Subcutaneous abdominal adipose tissue (tissue), 5 donors: ENCODE results near the gene BTAF1.

ENCODE experiments used
- H3K27ac ChIP-seq: one replicate; pipeline ENCODE4 v1.7.0; 2013; ENCODE audit warnings: low read depth, mild to moderate bottlenecking, inconsistent platforms, low read length, moderate library complexity
- H3K27me3 ChIP-seq, 5 donors: one replicate each; pipeline ENCODE4 v1.7.0; 2013; ENCODE audit warnings: low read length in 5 of 5, inconsistent platforms in 1 of 5; ENCODE audit not compliant: control insufficient read depth in 5 of 5, insufficient read depth in 4 of 5
- H3K36me3 ChIP-seq, 5 donors: one replicate each; pipeline ENCODE4 v1.7.0; 2013; ENCODE audit warnings: low read length in 5 of 5; ENCODE audit not compliant: control insufficient read depth in 5 of 5, insufficient read depth in 5 of 5
- H3K4me1 ChIP-seq, 5 donors: one replicate each; pipeline ENCODE4 v1.7.0; 2013; ENCODE audit warnings: low read length in 5 of 5, mild to moderate bottlenecking in 3 of 5, moderate library complexity in 1 of 5; ENCODE audit not compliant: control insufficient read depth in 5 of 5, insufficient read depth in 5 of 5
- H3K4me3 ChIP-seq, 5 donors: one replicate each; pipeline ENCODE4 v1.7.0; 2013; ENCODE audit warnings: low read length in 5 of 5, low read depth in 1 of 5
- H3K9ac ChIP-seq, 5 donors: one replicate each; pipeline ENCODE4 v1.7.0; 2013; ENCODE audit warnings: low read length in 5 of 5, mild to moderate bottlenecking in 4 of 5, moderate library complexity in 3 of 5
- H3K9me3 ChIP-seq, 5 donors: one replicate each; pipeline ENCODE4 v1.7.0; 2013; ENCODE audit warnings: low read length in 5 of 5; ENCODE audit not compliant: control insufficient read depth in 5 of 5
- donor health status: healthy.
- donor health status: healthy.
- donor health status: healthy.
- donor health status: healthy.
- donor health status: healthy.

Gene BTAF1

GRCh38 chr10:91923371-91924211 lies at the start of gene BTAF1:
Gene BTAF1, plus strand, starts transcription at chr10:91923770. Its CDS starts 307 bp downstream, at chr10:91924077.
- H3K27me3 ChIP-seq = no peaks in the 10 kb centered on the region
- peak within 1 kb of the TSS; percentile 85 to 98 (median 91) for H3K4me3 ChIP-seq
- H3K27ac ChIP-seq = peak within 1 kb of the TSS; percentile 55
- peak within 1 kb of the TSS; percentile 88 to 99 (median 96) for H3K9ac ChIP-seq
- peaks cover 0 to 21% (median 16%) of the 10 kb centered on the region in 5 donors for H3K4me1 ChIP-seq
- peaks cover 0 to 5% (median 0%) of the 10 kb centered on the region in 5 donors for H3K9me3 ChIP-seq
- peaks cover 0 to 6% (median 0%) of the 10 kb centered on the region in 5 donors for H3K36me3 ChIP-seq

GRCh38 chr10:91875156-91875555 lies 48.4 kb upstream of the BTAF1 start:
- H3K4me3 ChIP-seq = no peak overlapping the region
- no peak overlapping the region for H3K27ac ChIP-seq
- no peaks in the 10 kb centered on the region for H3K36me3 ChIP-seq
- no peaks in the 10 kb centered on the region for H3K27me3 ChIP-seq
- no peaks in the 10 kb centered on the region for H3K9me3 ChIP-seq
- H3K9ac ChIP-seq = no peak overlapping the region
- H3K4me1 ChIP-seq = peaks cover 0 to 4% (median 0%) of the 10 kb centered on the region in 5 donors

GRCh38 chr10:91875779-91876178 lies 47.8 kb upstream of the BTAF1 start:
- no peak overlapping the region for H3K4me3 ChIP-seq
- H3K27me3 ChIP-seq = no peaks in the 10 kb centered on the region
- H3K27ac ChIP-seq = no peak overlapping the region
- H3K9me3 ChIP-seq = no peaks in the 10 kb centered on the region
- peaks cover 0 to 4% (median 0%) of the 10 kb centered on the region in 5 donors for H3K4me1 ChIP-seq
- no peaks in the 10 kb centered on the region for H3K36me3 ChIP-seq
- H3K9ac ChIP-seq = no peak overlapping the region

GRCh38 chr10:91879515-91880170 lies 43.9 kb upstream of the BTAF1 start:
- Histone ChIP-seq H3K36me3 (no peaks in the 10 kb centered on the region), H3K4me3 (no peak overlapping the region), H3K27me3 (no peaks in the 10 kb centered on the region), H3K4me1 (peaks cover 2 to 14% (median 13%) of the 10 kb centered on the region in 5 donors), H3K27ac (no peak overlapping the region), H3K9me3 (peaks cover 0 to 4% (median 0%) of the 10 kb centered on the region in 5 donors), H3K9ac (no peak overlapping the region)

- H3K36me3 ChIP-seq = no peaks in the 10 kb centered on the region
- H3K9ac ChIP-seq = no peak overlapping the region
- H3K27ac ChIP-seq = no peak overlapping the region
- no peaks in the 10 kb centered on the region for H3K27me3 ChIP-seq
- H3K4me3 ChIP-seq = no peak overlapping the region
- peaks cover 0 to 4% (median 0%) of the 10 kb centered on the region in 5 donors for H3K9me3 ChIP-seq
- H3K4me1 ChIP-seq = peaks cover 2 to 14% (median 12%) of the 10 kb centered on the region in 5 donors
Observed at GRCh38 chr10:91880310-91880709, 43.3 kb upstream of the BTAF1 start.

GRCh38 chr10:91883549-91884444 lies 39.8 kb upstream of the BTAF1 start:
- Histone ChIP-seq H3K4me1 (peaks cover 2 to 27% (median 24%) of the 10 kb centered on the region in 5 donors), H3K9me3 (peaks cover 0 to 4% (median 0%) of the 10 kb centered on the region in 5 donors), H3K27me3 (no peaks in the 10 kb centered on the region), H3K36me3 (no peaks in the 10 kb centered on the region), H3K27ac (peak overlapping the region; percentile 15), H3K4me3 (peak overlapping the region; percentile 40 to 80 (median 51)), H3K9ac (peak overlapping the region in 4 of 5 donors; percentile 0 to 64 (median 54))

- Histone ChIP-seq H3K4me3 (peak overlapping the region in 1 of 5 donors; percentile 80), H3K9ac (no peak overlapping the region), H3K27me3 (no peaks in the 10 kb centered on the region), H3K9me3 (peaks cover 0 to 4% (median 0%) of the 10 kb centered on the region in 5 donors), H3K27ac (peak overlapping the region; percentile 15), H3K36me3 (no peaks in the 10 kb centered on the region), H3K4me1 (peaks cover 2 to 27% (median 24%) of the 10 kb centered on the region in 5 donors)
Observed at GRCh38 chr10:91884536-91884935, 39.0 kb upstream of the BTAF1 start.

- H3K9ac ChIP-seq = no peak overlapping the region
- no peak overlapping the region for H3K4me3 ChIP-seq
Observed at GRCh38 chr10:91885362-91886079, 38.0 kb upstream of the BTAF1 start.

GRCh38 chr10:91886954-91887271 lies 36.7 kb upstream of the BTAF1 start:
- Histone ChIP-seq H3K27me3 (no peaks in the 10 kb centered on the region), H3K9me3 (no peaks in the 10 kb centered on the region), H3K4me3 (peak overlapping the region in 4 of 5 donors; percentile 64 to 71 (median 68)), H3K36me3 (no peaks in the 10 kb centered on the region), H3K4me1 (peaks cover 2 to 30% (median 24%) of the 10 kb centered on the region in 5 donors), H3K9ac (peak overlapping the region in 3 of 5 donors; percentile 51 to 61 (median 59)), H3K27ac (no peak overlapping the region)

More at GRCh38 chr10:91885362-91886079, 38.0 kb upstream of the BTAF1 start:
- Histone ChIP-seq H3K27me3 (no peaks in the 10 kb centered on the region), H3K4me1 (peaks cover 2 to 27% (median 24%) of the 10 kb centered on the region in 5 donors), H3K9me3 (peaks cover 0 to 4% (median 0%) of the 10 kb centered on the region in 5 donors), H3K27ac (no peak overlapping the region), H3K36me3 (no peaks in the 10 kb centered on the region)
